Ramos (cell line): ENCODE results near the gene RHOT2.

Experiments
- in situ Hi-C: fragments of 300-500 bp; cut with MboI; formaldehyde crosslinking; loops from one replicate; pipeline ENCODE4 v1.14.3; 2022; ENCODE audit warnings: low sequenced_read_pairs; ENCODE audit not compliant: unreplicated experiment

Gene RHOT2

GRCh38 chr16:631808-632358, 36.0 kb upstream of the RHOT2 start:
- in situ Hi-C loops = no loop called here

GRCh38 chr16:632486-633335, 35.2 kb upstream of the RHOT2 start:
- in situ Hi-C loops = no loop called here

DNA sequence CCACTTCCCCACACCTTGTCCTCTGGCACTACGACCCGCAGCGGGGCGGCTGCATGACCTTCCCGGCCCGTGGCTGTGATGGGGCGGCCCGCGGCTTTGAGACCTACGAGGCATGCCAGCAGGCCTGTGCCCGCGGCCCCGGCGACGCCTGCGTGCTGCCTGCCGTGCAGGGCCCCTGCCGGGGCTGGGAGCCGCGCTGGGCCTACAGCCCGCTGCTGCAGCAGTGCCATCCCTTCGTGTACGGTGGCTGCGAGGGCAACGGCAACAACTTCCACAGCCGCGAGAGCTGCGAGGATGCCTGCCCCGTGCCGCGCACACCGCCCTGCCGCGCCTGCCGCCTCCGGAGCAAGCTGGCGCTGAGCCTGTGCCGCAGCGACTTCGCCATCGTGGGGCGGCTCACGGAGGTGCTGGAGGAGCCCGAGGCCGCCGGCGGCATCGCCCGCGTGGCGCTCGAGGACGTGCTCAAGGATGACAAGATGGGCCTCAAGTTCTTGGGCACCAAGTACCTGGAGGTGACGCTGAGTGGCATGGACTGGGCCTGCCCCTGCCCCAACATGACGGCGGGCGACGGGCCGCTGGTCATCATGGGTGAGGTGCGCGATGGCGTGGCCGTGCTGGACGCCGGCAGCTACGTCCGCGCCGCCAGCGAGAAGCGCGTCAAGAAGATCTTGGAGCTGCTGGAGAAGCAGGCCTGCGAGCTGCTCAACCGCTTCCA, 34.4 kb upstream of the RHOT2 start:
- in situ Hi-C loops = no loop called here

DNA sequence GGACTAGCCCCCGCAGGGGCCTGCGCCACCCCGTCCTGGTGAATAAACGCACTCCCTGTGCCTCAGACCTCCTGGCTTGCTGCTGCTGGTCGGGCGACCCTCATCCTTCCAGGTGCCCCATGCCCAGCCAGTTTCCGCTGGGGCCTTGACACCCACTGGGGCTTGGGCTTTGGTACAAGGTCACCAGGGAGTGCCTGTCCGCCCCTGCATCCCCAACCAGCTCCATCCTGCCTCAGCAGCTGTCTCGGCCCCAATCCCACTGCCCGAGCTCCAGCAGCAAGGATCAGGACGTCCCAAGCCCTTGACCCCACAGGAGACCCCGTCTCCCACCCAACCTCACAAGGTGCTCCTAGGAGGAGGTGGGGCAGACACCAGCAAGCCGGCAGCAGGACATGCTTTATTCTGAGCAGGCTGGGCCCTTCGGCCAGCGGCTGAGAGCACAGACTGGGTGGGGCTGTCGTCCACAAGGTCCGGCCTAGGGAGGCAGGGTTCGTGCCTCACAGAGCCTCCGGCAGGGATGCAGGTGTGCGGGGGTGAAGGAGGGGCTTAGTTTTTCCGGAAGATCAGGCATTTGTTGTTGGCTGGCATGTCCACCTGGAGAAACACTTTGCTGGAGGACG, 33.8 kb upstream of the RHOT2 start:
- in situ Hi-C loops = no loop called here

DNA sequence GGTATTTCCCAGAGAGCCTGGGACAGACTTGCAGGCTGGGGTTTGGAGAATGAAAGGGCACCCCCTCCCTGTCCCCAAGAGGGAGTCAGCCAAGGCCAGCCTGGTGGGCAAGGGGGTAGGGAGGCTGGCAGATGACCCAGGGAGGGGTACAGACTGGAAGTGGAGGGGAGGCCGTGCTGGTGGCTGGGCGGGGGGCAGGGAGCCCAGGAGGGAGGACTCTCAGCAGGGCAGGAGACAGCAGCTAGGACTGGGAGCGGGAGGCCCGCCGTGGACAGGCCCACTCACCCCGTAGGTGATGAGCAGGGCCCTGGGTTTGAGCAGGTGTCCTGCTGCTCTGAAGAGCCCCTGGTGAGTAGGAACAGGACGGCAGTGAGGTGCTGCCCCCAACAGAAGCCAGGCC, 32.9 kb upstream of the RHOT2 start:
- in situ Hi-C loops = no loop called here

GRCh38 chr16:635573-636205, 32.2 kb upstream of the RHOT2 start:
- in situ Hi-C loops = no loop called here

- in situ Hi-C loops = no loop called here
Measured at GRCh38 chr16:636206-637080, 31.5 kb upstream of the RHOT2 start, which contains the start of gene METTL26. Gene METTL26 (minus strand): TSS chr16:636305. CDS start chr16:636290, 15 bp downstream.

DNA sequence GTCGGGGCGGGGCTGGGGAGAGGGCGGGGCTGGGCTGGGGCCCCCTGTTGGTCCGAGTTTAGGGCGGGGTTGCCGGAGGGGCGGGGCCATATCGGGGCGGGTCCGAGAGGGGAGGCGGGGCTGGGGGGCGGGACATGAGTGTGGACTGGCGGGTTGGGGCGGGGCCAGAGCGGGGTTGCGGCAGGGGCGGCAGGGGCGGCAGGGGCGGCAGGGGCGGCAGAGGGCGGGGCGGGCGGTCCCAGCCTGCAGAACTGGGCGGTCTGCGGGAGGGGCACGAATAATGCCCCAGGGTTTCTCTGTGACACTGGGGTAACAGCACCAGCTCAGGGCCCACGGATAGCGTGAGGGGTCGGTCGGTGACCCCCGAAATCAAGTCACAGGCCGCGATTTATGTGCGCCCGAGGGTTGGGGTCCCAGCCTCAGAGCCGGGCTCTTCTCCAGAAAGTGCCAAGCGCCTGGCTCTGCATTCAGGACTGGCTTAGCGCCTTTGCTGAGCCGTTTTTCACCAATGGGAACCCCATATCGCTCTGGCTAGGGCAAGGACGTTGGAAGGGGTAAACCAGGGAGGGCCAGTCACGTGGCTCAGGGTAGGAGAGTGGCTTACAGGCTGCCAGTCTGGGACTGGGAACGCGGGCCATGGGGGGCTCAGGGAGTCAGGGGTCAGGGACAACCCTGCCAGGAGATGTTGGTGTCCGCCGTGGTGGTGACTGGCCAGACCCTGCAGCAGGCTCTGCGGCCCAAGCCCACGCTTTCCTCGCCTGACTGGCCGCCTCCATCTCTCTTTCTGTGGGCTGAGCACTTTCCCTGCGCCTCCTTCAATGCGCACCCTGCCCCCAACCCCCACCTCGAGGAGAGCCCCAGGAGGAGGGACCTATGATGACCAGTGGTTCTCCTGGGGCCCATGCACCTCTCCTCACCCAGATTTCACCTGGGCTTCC, 30.6 kb upstream of the RHOT2 start:
- in situ Hi-C loops = no loop called here

- in situ Hi-C loops = no loop called here
Measured at GRCh38 chr16:638034-638543, 29.8 kb upstream of the RHOT2 start.

GRCh38 chr16:638836-639235, 29.1 kb upstream of the RHOT2 start:
- in situ Hi-C loops = no loop called here

DNA sequence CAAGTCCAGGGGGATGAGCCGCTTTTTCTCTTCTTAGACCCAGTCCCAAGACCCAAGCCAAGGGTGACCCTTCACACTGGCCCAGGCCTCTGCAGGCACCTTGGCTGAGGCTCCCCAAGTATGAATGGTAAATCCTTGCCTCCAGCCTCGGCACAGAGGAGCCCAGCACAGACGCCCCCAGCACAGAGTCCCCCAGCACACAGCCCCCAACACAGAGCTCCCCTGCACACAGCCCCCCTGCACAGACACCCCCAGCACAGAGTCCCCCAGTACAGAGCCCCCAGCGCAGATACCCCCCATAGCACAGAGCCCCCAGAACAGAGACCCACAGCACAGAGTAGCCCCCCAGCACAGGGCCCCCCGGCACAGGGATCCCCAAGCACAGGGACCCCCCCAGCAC, 27.3 kb upstream of the RHOT2 start:
- in situ Hi-C loops = no loop called here

DNA sequence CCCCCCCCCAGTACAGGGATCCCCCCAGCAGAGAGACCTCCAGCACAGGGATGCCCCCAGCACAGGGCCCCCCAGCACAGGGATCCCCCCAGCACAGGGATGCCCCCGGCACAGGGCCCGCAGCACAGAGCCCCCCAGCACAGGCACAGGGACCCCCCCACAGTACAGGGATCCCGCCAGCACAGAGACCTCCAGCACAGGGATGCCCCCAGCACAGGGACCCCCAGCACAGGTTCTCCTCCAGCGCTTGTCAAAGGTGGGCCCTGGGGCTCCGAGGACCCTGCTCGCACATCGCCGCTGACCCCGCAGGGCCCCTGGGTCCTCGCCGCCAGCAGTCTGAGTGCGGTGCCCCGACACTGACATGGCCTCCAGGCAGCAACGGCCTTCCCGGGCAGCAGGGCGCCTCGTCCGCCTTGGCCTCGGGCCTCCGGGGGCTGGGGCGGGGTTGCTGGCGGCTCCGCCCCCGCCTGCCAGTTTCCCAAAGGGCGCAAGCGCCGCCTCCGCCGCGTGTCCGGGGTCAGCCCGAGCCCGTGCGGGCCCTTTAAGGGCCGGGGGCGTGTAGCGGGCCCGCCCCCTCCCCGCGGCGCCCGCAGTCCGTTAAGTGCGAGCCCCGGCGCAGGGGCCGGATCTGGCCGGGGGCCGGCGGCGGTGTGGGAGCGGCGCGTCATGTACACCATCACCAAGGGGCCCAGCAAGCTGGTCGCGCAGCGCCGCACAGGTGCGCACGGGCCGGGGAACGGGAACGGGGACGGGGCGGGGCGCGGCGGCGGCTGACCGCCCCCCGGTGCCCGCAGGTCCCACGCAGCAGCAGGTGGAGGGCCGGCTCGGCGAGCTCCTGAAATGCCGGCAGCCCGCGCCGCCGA, 26.4 kb upstream of the RHOT2 start, which contains the start of gene MCRIP2:
Gene MCRIP2 (plus strand): TSS at position 503 of the 863 bp plus-strand sequence. CDS start 164 bp downstream, at position 667.
- in situ Hi-C loops = no loop called here

DNA sequence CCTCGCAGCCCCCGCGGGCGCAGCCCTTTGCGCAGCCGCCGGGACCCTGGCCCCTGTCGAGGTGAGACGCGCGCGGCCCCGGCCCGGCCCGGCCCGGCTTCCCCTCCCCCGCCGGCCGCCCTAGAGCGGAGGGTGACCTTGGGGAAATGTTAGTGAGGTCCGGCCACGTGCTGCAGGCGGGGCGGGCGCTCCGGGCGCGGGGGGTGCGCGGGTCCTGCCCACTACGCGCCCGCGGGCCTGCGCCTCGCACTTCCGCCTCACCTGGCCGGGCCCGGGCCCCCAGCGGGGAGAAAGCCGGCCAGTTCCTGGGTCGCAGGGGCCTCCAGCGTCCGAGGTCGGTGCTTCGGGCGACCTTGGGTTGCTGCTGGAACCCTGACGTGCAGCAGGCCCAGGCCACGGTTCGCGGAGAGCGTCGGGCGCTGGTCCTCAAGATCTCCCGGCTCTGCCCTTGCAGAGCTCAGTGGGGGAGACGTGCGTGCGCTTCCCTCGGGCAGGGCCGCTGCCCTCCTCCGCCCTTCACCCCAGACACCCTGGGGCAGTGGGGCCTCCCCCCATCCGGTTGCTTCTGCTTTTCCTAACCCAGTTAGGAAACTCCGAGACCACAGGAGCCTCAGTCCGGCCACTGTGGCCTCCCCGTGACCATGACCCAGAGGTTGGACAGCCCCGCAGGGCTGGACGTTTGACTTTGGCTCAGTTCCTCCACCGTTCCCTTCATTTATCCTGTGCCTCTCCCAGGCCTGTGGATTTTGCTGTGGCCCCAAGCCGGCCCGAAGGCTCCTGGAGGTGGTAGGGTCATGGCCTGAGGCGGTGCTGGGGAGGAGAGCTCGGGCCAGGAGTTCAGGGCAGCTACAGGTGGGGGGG, 25.5 kb upstream of the RHOT2 start:
- in situ Hi-C loops = no loop called here

- in situ Hi-C loops = no loop called here
Measured at GRCh38 chr16:643050-643368, 24.9 kb upstream of the RHOT2 start.

DNA sequence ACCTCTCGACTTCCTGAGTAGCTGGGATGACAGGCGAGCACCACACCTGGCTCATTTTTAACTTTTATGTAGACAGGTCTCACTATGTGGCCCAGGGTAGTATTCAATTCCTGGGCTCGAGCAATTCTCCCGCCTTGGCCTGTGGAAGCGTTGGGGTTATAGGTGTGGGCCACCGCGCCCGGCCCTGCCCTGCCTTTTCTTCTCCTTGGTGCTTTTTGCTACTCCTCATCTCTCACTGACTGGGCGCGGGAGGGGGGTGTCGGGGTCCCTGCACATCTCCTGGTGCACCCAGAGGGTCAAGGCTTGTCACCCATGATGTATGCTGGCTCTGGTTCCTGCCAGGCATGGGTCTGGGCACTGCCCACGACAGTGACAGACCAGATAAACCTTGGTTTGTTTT, 23.4 kb upstream of the RHOT2 start:
- in situ Hi-C loops = no loop called here
